ENCODE measurements around the gene UEVLD. TPM values are rescaled to one million over a fixed set of nuclear protein-coding genes. Genes with fewer than 3 reads are reported as not detected.

Gene UEVLD
- total RNA-seq, result 10 to 100 TPM; 19.7 to 20.7 TPM

- H3K27me3 ChIP-seq, result no peaks in the 10 kb centered on the region
- H3K4me3 ChIP-seq, result peak within 1 kb of the TSS; percentile 79 to 83
- H3K9me3 ChIP-seq, result no peaks in the 10 kb centered on the region
- H3K4me1 ChIP-seq, result peaks cover 0 to 33% of the 10 kb centered on the region in 2 donors
- H3K36me3 ChIP-seq, result no peaks in the 10 kb centered on the region
- DNase-seq (ENCODE audit: low spot score), result peak; percentile 93
- peak within 1 kb of the TSS; percentile 85 to 89 for H3K27ac ChIP-seq
- TF ChIP-seq CTCF (IDR thresholded peaks at IDR 0.05), result no peak
Observed at GRCh38 chr11:18588297-18589252, at the start of gene UEVLD. UEVLD (minus strand) TSS chr11:18588734; CDS start chr11:18588654, 80 bp downstream.

DNA sequence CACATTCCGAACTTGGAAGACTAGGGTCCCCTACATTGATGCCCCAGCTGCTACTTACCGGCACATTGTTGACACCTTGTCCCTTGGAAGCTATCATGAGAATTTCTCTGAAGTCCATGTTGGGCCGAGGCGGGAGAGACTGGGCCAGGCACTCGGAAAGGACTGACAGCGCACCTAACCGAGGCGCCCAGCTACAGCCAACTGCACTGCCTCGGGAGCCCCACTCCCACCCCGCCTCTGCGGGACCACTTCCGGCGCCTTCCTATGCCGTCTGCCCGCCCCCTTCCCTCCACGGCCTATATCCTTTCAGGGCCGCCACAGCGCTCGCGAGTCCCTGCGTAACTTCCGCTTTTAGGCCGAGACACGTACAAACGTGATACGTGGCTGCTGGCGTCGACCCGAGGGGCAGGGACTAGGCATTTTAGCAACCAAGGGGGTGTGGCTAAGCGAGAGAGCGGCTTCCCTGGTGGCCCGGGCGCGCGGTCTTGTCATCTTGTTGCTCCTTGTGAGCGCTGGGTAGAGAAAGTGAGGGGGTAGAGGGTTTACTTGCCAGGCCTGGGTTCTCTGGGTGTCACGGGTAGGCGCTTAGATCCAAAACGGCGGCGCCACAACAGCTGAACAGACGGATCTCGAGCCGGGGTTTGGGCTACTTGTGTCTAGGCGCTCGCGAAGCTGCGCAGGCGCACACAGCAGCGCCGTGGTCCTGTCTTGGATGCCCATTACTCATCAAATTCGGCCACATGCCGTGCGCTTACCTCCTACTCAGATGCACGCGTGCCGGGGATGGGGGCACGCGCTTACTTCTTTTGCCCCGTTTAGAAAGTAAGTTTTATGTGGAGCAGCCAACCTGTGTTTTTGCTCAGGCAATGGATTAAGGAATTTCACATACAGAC is 45.9 kb upstream of the UEVLD start, which contains the start of gene SPTY2D1:
TSS of gene SPTY2D1 (minus strand) at position 203 of the 893 bp plus-strand sequence. CDS start at position 118, 85 bp downstream.
- Histone ChIP-seq H3K36me3 (no peaks in the 10 kb centered on the region), H3K4me3 (peak within 1 kb of the TSS; percentile 84 to 88), H3K4me1 (peaks cover 0 to 15% of the 10 kb centered on the region in 2 donors), H3K27ac (peak within 1 kb of the TSS; percentile 93 to 96), H3K9me3 (no peaks in the 10 kb centered on the region), H3K27me3 (no peaks in the 10 kb centered on the region)
- peak; percentile 100 for DNase-seq (ENCODE audit: low spot score)
- no peak for TF ChIP-seq CTCF (IDR thresholded peaks at IDR 0.05)

GRCh38 chr11:18633256-18634139 is 45.0 kb upstream of the UEVLD start:
- H3K36me3 ChIP-seq, result no peaks in the 10 kb centered on the region
- peaks cover 0 to 15% of the 10 kb centered on the region in 2 donors for H3K4me1 ChIP-seq
- no peak for DNase-seq (ENCODE audit: low spot score)
- no peaks in the 10 kb centered on the region for H3K9me3 ChIP-seq
- H3K4me3 ChIP-seq, result peak overlapping the region; percentile 84 to 88
- TF ChIP-seq CTCF (IDR thresholded peaks at IDR 0.05), result no peak
- H3K27ac ChIP-seq, result peak overlapping the region; percentile 93 to 96
- no peaks in the 10 kb centered on the region for H3K27me3 ChIP-seq

- H3K27me3 ChIP-seq, result no peaks in the 10 kb centered on the region
- peaks cover 0 to 17% of the 10 kb centered on the region in 2 donors for H3K4me1 ChIP-seq
- no peak for DNase-seq (ENCODE audit: low spot score)
- H3K4me3 ChIP-seq, result peak overlapping the region in 1 of 2 donors; percentile 88
- no peak for TF ChIP-seq CTCF (IDR thresholded peaks at IDR 0.05)
- peak overlapping the region in 1 of 2 donors; percentile 96 for H3K27ac ChIP-seq
- H3K9me3 ChIP-seq, result no peaks in the 10 kb centered on the region
- H3K36me3 ChIP-seq, result no peaks in the 10 kb centered on the region
Observed at GRCh38 chr11:18632841-18633240, 44.3 kb upstream of the UEVLD start.

DNA sequence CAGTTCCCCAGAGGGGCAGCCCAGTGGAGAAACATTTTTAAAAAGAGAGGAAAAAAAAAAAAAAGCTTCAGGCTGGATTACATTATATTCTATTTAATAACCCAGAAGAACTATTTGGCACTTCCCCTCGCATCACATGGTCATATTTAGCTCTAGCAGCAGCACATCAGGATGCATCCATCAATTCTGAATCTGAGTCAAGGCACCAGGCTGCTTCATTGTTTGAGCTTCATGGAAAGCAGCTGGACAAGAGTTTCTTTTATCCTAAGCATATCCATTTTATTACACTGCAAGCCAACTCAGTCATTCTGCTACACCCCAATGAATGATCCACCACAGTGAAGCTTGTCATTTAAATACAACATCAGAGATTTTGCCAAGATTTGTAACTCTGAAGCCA is 35.6 kb upstream of the UEVLD start:
- H3K27ac ChIP-seq, result no peak overlapping the region
- no peaks in the 10 kb centered on the region for H3K27me3 ChIP-seq
- no peak for DNase-seq (ENCODE audit: low spot score)
- TF ChIP-seq CTCF (IDR thresholded peaks at IDR 0.05), result no peak
- no peaks in the 10 kb centered on the region for H3K9me3 ChIP-seq
- H3K36me3 ChIP-seq, result no peaks in the 10 kb centered on the region
- H3K4me3 ChIP-seq, result no peak overlapping the region
- H3K4me1 ChIP-seq, result peaks cover 0 to 9% of the 10 kb centered on the region in 2 donors

All from right atrium auricular region (tissue), 2 donors.